Tongue (tissue), 2 donors: Measurements from ENCODE around the gene OR51B4. TPM values are rescaled to one million over a fixed set of nuclear protein-coding genes. Genes with fewer than 3 reads are reported as not detected.
"Not testable (repeated sequence)": the region's sequence is repeated elsewhere in the genome, so short reads cannot be mapped to it uniquely, and the experiment has no call there.

ENCODE experiments used
- DNase-seq: peaks from one replicate; pipeline ENCODE4 v3.0.0-alpha.2; 2015
- total RNA-seq: library from RNA; depleted of rRNA; stranded (reverse); fragments of >200 nt; gene quantifications from one replicate; pipeline ENCODE4 v1.2.3, GENCODE V29; 2014

OR51B4 gene
- total RNA-seq, 1 donor from 2014 or later = not detected

GRCh38 chr11:5272395-5273017, 29.2 kb downstream of the OR51B4 start:
- no peak for DNase-seq

DNA sequence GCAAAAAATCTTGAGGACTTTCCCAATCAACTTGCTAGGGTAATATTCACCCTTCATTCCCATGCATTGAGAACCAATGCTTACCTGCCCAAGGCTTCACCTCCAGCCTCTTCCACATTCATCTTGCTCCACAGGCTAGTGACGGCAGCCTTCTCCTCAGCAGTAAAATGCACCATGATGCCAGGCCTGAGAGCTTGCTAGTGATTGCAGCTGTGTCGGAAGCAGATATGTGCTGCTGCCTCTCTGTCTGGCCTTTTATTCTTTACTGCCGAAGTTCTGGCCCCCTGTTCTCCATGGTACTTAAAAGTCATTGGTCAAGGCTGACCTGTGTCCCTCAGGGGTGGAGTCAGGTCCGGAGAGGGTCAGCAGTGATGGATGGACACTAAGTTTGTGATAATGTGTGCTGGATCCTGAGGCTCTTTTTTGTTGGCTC, 32.0 kb downstream of the OR51B4 start, which contains the start of gene HBE1:
Gene HBE1, minus strand, starts transcription at position 231 of the 433 bp plus-strand sequence. Its CDS starts 55 bp downstream, at position 176.
- DNase-seq = no peak

- DNase-seq = no peak
Observed at GRCh38 chr11:5267033-5267563, 34.6 kb downstream of the OR51B4 start.

DNA sequence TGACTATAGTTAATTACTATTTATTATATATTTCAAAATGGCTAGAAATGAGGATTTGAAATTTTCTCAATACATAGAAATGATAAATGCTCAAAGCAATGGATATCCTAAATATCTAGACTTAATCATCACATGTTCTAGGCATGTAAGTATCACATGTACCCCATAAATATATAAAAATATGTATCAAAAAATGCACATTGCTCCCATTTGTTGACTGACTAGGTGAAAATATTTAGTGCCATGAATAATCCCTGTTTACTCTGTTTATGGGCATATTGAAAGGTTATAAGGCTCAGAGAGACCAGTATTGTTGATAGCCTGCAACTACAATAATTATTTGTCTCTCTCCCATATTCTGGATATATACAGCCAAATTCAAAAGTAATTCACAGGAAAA, 35.1 kb downstream of the OR51B4 start:
- DNase-seq = no peak

DNA sequence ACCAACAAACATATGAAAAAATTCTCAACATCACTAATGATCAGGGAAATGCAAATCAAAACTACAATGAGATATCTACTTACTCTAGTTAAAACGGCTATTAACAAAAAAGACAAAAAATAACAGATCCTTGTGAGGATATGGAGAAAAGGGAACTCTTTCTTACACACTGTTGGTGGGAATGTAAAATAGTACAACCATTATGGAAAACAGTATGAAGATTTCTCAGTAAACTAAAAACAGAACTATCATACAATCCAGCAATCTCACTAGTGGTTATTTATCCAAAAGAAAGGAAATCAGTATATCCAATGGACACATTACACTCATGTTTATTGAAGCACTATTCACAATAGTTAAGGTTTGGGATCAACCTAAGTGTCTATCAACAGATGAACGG, 35.9 kb downstream of the OR51B4 start:
- DNase-seq = no peak

DNA sequence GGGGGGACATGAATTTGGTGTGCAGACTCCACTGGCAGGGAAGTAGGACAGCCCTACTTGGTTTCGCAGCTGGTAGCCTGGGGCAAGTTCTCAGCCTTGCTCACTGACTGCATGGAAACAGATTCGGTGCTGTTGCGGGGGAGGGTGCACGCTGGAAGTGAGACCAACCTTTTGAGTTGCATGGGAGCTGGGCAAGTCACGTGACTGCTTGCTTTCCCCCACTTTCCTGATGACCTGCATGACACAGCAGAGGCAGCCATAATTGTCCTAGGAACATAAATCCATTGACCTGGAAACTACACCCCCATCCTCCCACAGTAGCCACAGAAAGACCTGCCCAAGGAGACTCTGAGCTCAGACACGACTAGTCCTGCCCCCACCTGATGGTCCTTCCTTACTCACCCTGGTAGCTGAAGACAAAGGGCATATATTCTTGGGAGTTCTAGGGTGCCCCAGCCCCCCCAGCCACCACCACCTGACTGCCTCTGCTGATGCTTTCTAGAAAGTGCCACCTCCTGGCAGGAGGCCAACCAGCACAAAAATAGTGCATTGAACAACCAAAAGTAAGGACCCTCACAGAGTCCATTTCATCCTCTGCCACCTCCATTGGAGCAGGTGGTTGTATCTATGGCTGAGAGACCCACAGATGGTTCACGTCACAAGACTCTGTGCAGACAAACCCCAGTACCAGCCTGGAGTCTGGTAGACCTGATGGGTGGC, 43.0 kb downstream of the OR51B4 start:
- DNase-seq = no peak

DNA sequence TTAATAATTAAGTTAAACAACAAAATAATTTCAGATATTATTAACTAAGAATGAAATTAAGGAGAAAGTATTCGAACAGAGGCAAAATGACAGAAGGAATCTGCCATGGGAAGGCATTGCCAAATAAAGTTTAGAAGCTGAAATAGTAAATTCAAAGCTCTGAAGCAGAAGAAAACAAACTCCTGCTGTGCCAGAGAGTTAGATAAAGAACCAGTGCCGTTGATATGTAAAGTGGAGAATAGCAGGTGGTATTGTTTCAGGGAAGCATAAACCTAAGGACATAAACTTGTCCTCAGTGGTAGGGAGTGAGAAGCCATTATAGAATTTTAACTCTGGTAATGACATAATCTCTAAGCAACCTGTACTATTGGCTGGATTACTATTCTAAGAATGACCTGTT, 44.5 kb downstream of the OR51B4 start:
- no peak for DNase-seq

DNA sequence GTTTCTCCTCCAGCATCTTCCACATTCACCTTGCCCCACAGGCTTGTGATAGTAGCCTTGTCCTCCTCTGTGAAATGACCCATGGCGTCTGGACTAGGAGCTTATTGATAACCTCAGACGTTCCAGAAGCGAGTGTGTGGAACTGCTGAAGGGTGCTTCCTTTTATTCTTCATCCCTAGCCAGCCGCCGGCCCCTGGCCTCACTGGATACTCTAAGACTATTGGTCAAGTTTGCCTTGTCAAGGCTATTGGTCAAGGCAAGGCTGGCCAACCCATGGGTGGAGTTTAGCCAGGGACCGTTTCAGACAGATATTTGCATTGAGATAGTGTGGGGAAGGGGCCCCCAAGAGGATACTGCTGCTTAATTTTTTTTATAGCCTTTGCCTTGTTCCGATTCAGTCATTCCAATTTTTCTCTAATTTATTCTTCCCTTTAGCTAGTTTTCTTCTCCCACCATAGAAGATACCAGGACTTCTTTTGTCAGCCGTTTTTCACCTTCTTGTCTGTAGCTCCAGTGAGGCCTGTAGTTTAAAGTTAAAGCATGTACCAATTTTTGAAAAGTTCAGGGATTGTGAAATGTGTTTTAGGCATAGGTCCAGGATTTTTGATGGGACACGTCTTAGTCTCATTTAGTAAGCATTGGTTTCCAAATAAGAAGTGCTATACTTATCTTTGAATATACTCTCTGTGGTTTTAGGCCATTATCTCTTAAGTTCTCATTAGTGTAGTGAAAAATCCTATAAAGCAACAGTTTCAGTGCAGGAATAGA, 46.9 kb downstream of the OR51B4 start, which contains the start of gene HBG2:
Gene HBG2, minus strand, starts transcription at position 136 of the 768 bp plus-strand sequence. Its CDS starts 53 bp downstream, at position 83.
- not testable (repeated sequence) for DNase-seq

GRCh38 chr11:5254023-5254422, 47.7 kb downstream of the OR51B4 start:
- not testable (repeated sequence) for DNase-seq

DNA sequence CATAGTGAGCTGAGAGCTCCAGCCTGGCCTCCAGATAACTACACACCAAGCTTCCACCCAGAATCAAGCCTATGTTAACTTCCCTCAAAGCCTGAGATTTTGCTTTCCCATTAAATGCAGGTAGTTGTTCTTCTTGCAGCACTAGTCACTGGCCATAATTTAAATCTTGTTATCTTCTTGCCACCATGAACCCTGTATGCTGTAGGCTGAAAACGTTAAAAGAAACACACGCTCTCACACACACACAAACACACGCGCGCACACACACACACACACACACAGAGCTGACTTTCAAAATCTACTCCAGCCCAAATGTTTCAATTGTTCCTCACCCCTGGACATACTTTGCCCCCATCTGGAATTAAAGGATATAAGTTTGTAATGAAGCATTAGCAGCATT, 48.3 kb downstream of the OR51B4 start:
- DNase-seq = not testable (repeated sequence)

- DNase-seq = no peak
Observed at GRCh38 chr11:5252919-5253265, 48.9 kb downstream of the OR51B4 start.

GRCh38 chr11:5252192-5252918, 49.4 kb downstream of the OR51B4 start:
- DNase-seq = no peak

- DNase-seq = no peak
Observed at GRCh38 chr11:5251746-5252145, 50.0 kb downstream of the OR51B4 start.

Other genes with a start within 250 kb of the OR51B4 start
- not detected for gene OR52E2, start 242.3 kb downstream of the OR51B4 start, total RNA-seq
- gene OR52E1, start 232.4 kb downstream of the OR51B4 start, total RNA-seq = not detected
- not detected for gene OR52A5, start 163.6 kb downstream of the OR51B4 start, total RNA-seq
- gene OR52A1, start 147.2 kb downstream of the OR51B4 start, total RNA-seq = not detected
- gene OR51V1, start 101.3 kb downstream of the OR51B4 start, total RNA-seq = not detected
- 162 TPM for gene HBB, start 74.9 kb downstream of the OR51B4 start, total RNA-seq
- not detected for gene HBD, start 67.5 kb downstream of the OR51B4 start, total RNA-seq
- 7.5 TPM for gene HBG1, start 52.1 kb downstream of the OR51B4 start, total RNA-seq
- gene HBG2, start 47.2 kb downstream of the OR51B4 start, total RNA-seq = 982 TPM
- gene HBE1, start 32.0 kb downstream of the OR51B4 start, total RNA-seq = 3.3 TPM
- gene OR51B2, start 22.4 kb upstream of the OR51B4 start, total RNA-seq = 1.0 TPM
- gene OR51B5, start 41.6 kb upstream of the OR51B4 start, total RNA-seq = not detected
- not detected for gene OR51B6, start 49.6 kb upstream of the OR51B4 start, total RNA-seq
- not detected for gene OR51M1, start 81.9 kb upstream of the OR51B4 start, total RNA-seq
- gene OR51Q1, start 120.2 kb upstream of the OR51B4 start, total RNA-seq = not detected
- gene OR51I1, start 139.6 kb upstream of the OR51B4 start, total RNA-seq = not detected
- not detected for gene OR51I2, start 147.4 kb upstream of the OR51B4 start, total RNA-seq
- gene OR52D1, start 186.7 kb upstream of the OR51B4 start, total RNA-seq = not detected
- gene UBQLN3, start 208.0 kb upstream of the OR51B4 start, total RNA-seq = not detected
- gene UBQLNL, start 214.8 kb upstream of the OR51B4 start, total RNA-seq = 0.10 TPM
- gene OR52H1, start 246.6 kb upstream of the OR51B4 start, total RNA-seq = not detected